Activated B cell treated with CpG ODN at 0.5 μM for 24 hours (primary cell): ENCODE results near the gene PLET1. TPM values are rescaled to one million over a fixed set of nuclear protein-coding genes. Genes with fewer than 3 reads are reported as not detected.

Source experiments
- ATAC-seq: fragments of 200-7000 bp; cut with Tn5 transposase; one replicate; pipeline ENCODE4 v1.10.0; 2021; ENCODE audit warnings: low read depth, mild to moderate bottlenecking, moderate library complexity
- CTCF ChIA-PET: fragments of 350-600 bp; sonication (Branson Sonifier 250); formaldehyde crosslinking; loops from one replicate; lab custom pipeline; 2021; ENCODE audit warnings: antibody characterized with exemption; lab: Charles Lee
- POLR2A ChIA-PET: fragments of 350-600 bp; sonication (Branson Sonifier 250); formaldehyde crosslinking; loops from one replicate; lab custom pipeline; 2021; ENCODE audit warnings: antibody characterized with exemption; lab: Charles Lee
- DNase-seq: peaks from one replicate; pipeline ENCODE4 v3.0.0; 2022
- H3K27ac Mint-ChIP-seq: one replicate; pipeline ENCODE4 v1.8.0; 2020; ENCODE audit warnings: mixed read lengths
- H3K27me3 Mint-ChIP-seq: one replicate; pipeline ENCODE4 v1.8.0; 2021; ENCODE audit warnings: mixed read lengths
- H3K36me3 Mint-ChIP-seq: one replicate; pipeline ENCODE4 v1.8.0; 2021; ENCODE audit warnings: low read depth, mixed read lengths
- H3K4me1 Mint-ChIP-seq: one replicate; pipeline ENCODE4 v1.8.0; 2021; ENCODE audit warnings: mixed read lengths
- H3K4me3 Mint-ChIP-seq: one replicate; pipeline ENCODE4 v1.8.0; 2020; ENCODE audit warnings: mild to moderate bottlenecking, mixed read lengths
- H3K9me3 Mint-ChIP-seq: one replicate; pipeline ENCODE4 v1.8.0; 2020; ENCODE audit warnings: mixed read lengths
- intact Hi-C: fragments of 100-400 bp; cut with micrococcal nuclease; formaldehyde crosslinking; loops from one replicate; pipeline ENCODE4 v1.15.1; 2024
- total RNA-seq: library from RNA; stranded (reverse); gene quantifications from 2 replicates; pipeline ENCODE4 v1.2.3, GENCODE V29; 2022
- TF ChIP-seq, protein P1 (sequence below): fragments of 200-600 bp; IDR thresholded peaks from one replicate; pipeline ENCODE4 v1.8.0; 2022; ENCODE audit warnings: antibody characterized with exemption, mild to moderate bottlenecking

Gene PLET1
- total RNA-seq, 1 donor from 2014 or later: not detected

DNA sequence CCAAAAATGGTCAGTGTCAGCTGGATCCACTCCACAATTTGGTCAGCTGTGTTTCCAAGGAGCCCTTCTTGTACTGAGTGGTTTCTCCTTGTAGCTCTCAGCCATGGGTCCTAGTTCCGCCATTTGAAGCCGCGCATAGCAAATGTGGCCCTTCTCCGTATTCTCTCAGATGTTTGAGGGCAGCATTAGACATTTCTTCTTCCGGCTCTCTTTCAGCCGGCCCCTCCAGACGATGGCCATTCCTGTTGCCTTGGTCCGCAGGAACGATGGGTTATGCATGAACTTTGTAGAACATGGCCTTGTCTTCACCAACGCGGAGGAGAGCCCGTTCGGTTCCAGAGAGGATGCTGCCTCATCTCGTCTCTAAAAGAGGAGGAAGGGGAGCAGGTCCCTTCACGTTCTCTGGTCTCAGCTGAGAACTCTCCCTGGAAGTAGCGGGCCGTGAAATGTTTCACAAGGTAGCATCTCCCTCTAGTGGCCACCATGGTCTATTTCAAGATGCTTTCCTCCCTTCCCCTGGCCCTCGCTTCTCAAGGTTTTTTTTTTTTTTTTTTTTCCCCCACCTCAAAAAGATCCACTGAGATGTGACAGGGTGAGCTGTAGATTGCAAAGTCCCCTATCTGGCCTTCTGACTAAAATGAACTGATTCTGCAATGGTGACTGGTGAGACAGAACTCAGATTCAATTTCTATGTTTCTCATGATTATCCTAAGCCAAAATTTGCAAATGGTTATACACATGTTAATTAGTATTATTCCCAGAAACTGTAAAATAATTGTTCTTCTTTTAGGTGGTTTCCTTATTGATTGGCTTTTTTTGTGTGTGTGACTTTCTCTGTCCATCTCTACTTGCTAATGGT is 19.8 kb upstream of the PLET1 start:
- ATAC-seq (peak; percentile 91), DNase-seq (peak; percentile 47)
- ChIA-PET POLR2A (interaction anchor here (1.4 to 2.4 kb wide), 3 partner anchors 9 to 61 kb away, joined by 4 to 26 read pairs (median 4); partner anchors contain the start of gene PTS), CTCF (interaction anchor here (0.6 to 9.7 kb wide), 25 partner anchors 8 to 1009 kb away, joined by 3 to 166 read pairs (median 4); partner anchors contain the start of genes CFAP68, PTS, SDHD and TIMM8B)
- TF ChIP-seq, protein P1, sequence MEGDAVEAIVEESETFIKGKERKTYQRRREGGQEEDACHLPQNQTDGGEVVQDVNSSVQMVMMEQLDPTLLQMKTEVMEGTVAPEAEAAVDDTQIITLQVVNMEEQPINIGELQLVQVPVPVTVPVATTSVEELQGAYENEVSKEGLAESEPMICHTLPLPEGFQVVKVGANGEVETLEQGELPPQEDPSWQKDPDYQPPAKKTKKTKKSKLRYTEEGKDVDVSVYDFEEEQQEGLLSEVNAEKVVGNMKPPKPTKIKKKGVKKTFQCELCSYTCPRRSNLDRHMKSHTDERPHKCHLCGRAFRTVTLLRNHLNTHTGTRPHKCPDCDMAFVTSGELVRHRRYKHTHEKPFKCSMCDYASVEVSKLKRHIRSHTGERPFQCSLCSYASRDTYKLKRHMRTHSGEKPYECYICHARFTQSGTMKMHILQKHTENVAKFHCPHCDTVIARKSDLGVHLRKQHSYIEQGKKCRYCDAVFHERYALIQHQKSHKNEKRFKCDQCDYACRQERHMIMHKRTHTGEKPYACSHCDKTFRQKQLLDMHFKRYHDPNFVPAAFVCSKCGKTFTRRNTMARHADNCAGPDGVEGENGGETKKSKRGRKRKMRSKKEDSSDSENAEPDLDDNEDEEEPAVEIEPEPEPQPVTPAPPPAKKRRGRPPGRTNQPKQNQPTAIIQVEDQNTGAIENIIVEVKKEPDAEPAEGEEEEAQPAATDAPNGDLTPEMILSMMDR: no peak
- H3K27me3 Mint-ChIP-seq: no peaks in the 10 kb centered on the region
- H3K4me3 Mint-ChIP-seq: peak overlapping the region; percentile 91
- peaks cover 19% of the 10 kb centered on the region for H3K4me1 Mint-ChIP-seq
- no peaks in the 10 kb centered on the region for H3K9me3 Mint-ChIP-seq
- peak overlapping the region; percentile 80 for H3K27ac Mint-ChIP-seq
- H3K36me3 Mint-ChIP-seq: no peaks in the 10 kb centered on the region
- intact Hi-C loops: loop anchor here (1.0 to 10.0 kb wide), 9 partner anchors 54 to 1252 kb away; partner anchors contain the start of genes ALG9, CFAP68, FDXACB1 and PTS

DNA sequence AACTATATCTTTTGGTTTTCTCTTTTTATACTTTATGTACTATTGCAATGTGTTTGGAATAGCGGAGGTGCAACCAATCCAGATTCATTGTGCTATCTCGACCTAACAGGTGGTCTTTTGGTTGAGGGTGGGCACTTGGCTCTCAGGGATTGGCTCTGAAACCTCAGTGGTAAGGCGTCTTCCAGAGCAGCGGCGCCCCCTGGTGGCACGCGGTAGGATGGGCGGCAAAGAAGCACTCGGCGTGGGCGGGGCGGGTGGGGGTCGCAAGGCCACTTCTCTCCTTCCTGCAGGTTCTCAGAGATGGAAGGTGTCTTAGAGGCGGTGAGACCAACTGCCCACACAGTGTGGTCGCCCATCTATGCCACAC is 19.2 kb upstream of the PLET1 start:
- DNase-seq (peak; percentile 73), ATAC-seq (peak; percentile 75)
- H3K27me3 Mint-ChIP-seq: no peaks in the 10 kb centered on the region
- CTCF ChIA-PET: interaction anchor here (0.6 to 9.7 kb wide), 23 partner anchors 9 to 1010 kb away, joined by 3 to 166 read pairs (median 4); partner anchors contain the start of genes CFAP68, PTS, SDHD and TIMM8B
- intact Hi-C loops: loop anchor here (1.0 to 10.0 kb wide), 9 partner anchors 53 to 1252 kb away; partner anchors contain the start of genes ALG9, CFAP68, FDXACB1 and PTS
- no peaks in the 10 kb centered on the region for H3K36me3 Mint-ChIP-seq
- POLR2A ChIA-PET: interaction anchor here (1.4 to 2.4 kb wide), 3 partner anchors 9 to 60 kb away, joined by 4 to 26 read pairs (median 4); partner anchors contain the start of gene PTS
- peaks cover 19% of the 10 kb centered on the region for H3K4me1 Mint-ChIP-seq
- peak overlapping the region; percentile 80 for H3K27ac Mint-ChIP-seq
- TF ChIP-seq, protein P1: no peak
- no peaks in the 10 kb centered on the region for H3K9me3 Mint-ChIP-seq
- peak overlapping the region; percentile 91 for H3K4me3 Mint-ChIP-seq

DNA sequence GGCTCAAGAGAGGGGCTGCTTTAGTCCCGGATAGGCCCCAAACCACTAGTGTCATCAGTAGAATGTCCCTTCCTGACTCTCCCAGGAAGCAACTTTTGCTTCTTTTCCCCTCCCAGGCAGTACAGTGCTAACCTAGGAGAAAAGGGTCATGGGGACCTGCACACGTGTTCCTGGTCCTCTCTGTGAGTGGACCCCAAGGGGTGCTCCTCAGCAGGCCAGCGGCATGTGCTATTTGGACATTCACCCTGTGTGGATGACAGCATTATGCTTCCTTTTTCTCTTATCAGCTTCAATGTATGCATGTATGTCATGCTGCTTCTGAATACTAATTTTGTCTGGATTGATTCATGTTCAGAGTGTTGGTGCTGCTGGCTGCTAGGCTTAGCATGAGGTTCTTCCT is 18.1 kb upstream of the PLET1 start:
- H3K9me3 Mint-ChIP-seq: no peaks in the 10 kb centered on the region
- TF ChIP-seq, protein P1: no peak
- no peak overlapping the region for H3K4me3 Mint-ChIP-seq
- DNase-seq: no peak
- peaks cover 19% of the 10 kb centered on the region for H3K4me1 Mint-ChIP-seq
- ATAC-seq: no peak
- no peak overlapping the region for H3K27ac Mint-ChIP-seq
- H3K27me3 Mint-ChIP-seq: no peaks in the 10 kb centered on the region
- ChIA-PET POLR2A (no interaction called here), CTCF (interaction anchor here (0.6 to 9.7 kb wide), 5 partner anchors 14 to 341 kb away, joined by 3 to 166 read pairs (median 6); no protein-coding TSS in a partner anchor)
- intact Hi-C loops: no loop called here
- H3K36me3 Mint-ChIP-seq: no peaks in the 10 kb centered on the region

DNA sequence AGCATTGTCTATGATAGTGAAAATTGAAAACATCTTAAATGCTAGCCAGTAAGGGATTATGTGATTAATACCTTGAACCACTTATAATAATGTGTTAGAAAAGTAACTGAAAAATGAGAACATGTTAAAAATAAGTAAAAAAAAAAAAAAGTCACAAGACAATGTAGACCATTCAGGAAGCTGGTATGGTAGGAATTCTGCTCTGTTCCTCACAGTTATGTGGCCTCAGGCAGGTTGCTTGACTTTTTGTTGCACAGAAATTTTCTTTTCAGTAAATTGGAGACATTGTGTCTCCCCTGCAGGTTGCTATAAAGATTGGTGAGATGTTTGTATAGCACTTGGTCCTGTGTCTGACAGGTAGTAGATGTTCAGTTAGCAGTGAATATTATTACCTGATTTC is 17.3 kb upstream of the PLET1 start:
- Mint-ChIP-seq H3K9me3 (no peaks in the 10 kb centered on the region), H3K27ac (no peak overlapping the region), H3K4me1 (peaks cover 22% of the 10 kb centered on the region), H3K4me3 (no peak overlapping the region), H3K36me3 (no peaks in the 10 kb centered on the region), H3K27me3 (no peaks in the 10 kb centered on the region)
- ATAC-seq (no peak), DNase-seq (no peak)
- TF ChIP-seq, protein P1: no peak
- intact Hi-C loops: no loop called here
- POLR2A ChIA-PET: interaction anchor here (0.7 kb wide), 1 partner anchor 20 kb away, joined by 3 read pairs; no protein-coding TSS in a partner anchor
- CTCF ChIA-PET: interaction anchor here (0.6 to 9.7 kb wide), 3 partner anchors 13 to 59 kb away, joined by 3 to 166 read pairs (median 6); no protein-coding TSS in a partner anchor
